Activated CD8-positive, alpha-beta memory T cell treated with anti-CD3 and anti-CD28 coated beads, Interleukin-2, amount 50 U/mL, for 48 hours (primary cell): ENCODE measurements around the gene ZNF785.
"Not testable (repeated sequence)": the region's sequence is repeated elsewhere in the genome, so short reads cannot be mapped to it uniquely, and the experiment has no call there.

Source experiments
- DNase-seq: peaks from one replicate; pipeline ENCODE4 v3.0.0-alpha.2; 2020

ZNF785 gene

GRCh38 chr16:30565526-30565925, 20.0 kb downstream of the ZNF785 start:
- no peak for DNase-seq

- DNase-seq: no peak
Measured at GRCh38 chr16:30562021-30562420, 23.5 kb downstream of the ZNF785 start.

- peak; percentile 65 for DNase-seq
Measured at GRCh38 chr16:30561089-30561816, 24.2 kb downstream of the ZNF785 start.

- DNase-seq: no peak
Measured at GRCh38 chr16:30559690-30560089, 25.8 kb downstream of the ZNF785 start.

GRCh38 chr16:30558789-30559377, 26.6 kb downstream of the ZNF785 start:
- DNase-seq: no peak

GRCh38 chr16:30557957-30558788, 27.3 kb downstream of the ZNF785 start, which contains the start of gene ZNF764:
ZNF764 (minus strand) TSS chr16:30558374; CDS start chr16:30558182, 192 bp downstream.
- peak; percentile 95 for DNase-seq

- no peak for DNase-seq
Measured at GRCh38 chr16:30557707-30557956, 27.9 kb downstream of the ZNF785 start.

GRCh38 chr16:30556125-30556473, 29.4 kb downstream of the ZNF785 start:
- DNase-seq: no peak

- DNase-seq: no peak
Measured at GRCh38 chr16:30555315-30556124, 30.0 kb downstream of the ZNF785 start.

- no peak for DNase-seq
Measured at GRCh38 chr16:30554557-30555314, 30.8 kb downstream of the ZNF785 start.

GRCh38 chr16:30553393-30553899, 32.1 kb downstream of the ZNF785 start:
- DNase-seq: no peak

- DNase-seq: no peak
Measured at GRCh38 chr16:30552956-30553355, 32.5 kb downstream of the ZNF785 start.

GRCh38 chr16:30551781-30552180, 33.7 kb downstream of the ZNF785 start:
- peak; percentile 74 for DNase-seq

- no peak for DNase-seq
Measured at GRCh38 chr16:30548416-30549253, 36.9 kb downstream of the ZNF785 start.

GRCh38 chr16:30546115-30546514, 39.4 kb downstream of the ZNF785 start:
- no peak for DNase-seq

GRCh38 chr16:30543067-30543466, 42.4 kb downstream of the ZNF785 start:
- DNase-seq: no peak

- DNase-seq: no peak
Measured at GRCh38 chr16:30541502-30542329, 43.8 kb downstream of the ZNF785 start.

GRCh38 chr16:30540916-30541464, 44.5 kb downstream of the ZNF785 start:
- not testable (repeated sequence) for DNase-seq

GRCh38 chr16:30539986-30540526, 45.4 kb downstream of the ZNF785 start:
- DNase-seq: not testable (repeated sequence)
